ENCODE results near the gene SETBP1.

- TF ChIP-seq CTCF (conservative IDR thresholded peaks at IDR 0.05; ENCODE audit: low read depth, low read length) (no peak), EZH2 (IDR thresholded peaks at IDR 0.05; ENCODE audit: borderline replicate concordance, low read depth, low read length, poor library complexity, severe bottlenecking) (no peak)
Measured at GRCh38 chr18:45055811-45056210, 375.1 kb downstream of the SETBP1 start.
